ENCODE measurements around the gene SCAPER.
A peak's percentile ranks its signal among the peaks of the same experiment; 100 is the strongest.

The SCAPER gene

GRCh38 chr15:76346669-76347481 lies 558.3 kb downstream of the SCAPER start:
- DNase-seq: no peak

- DNase-seq: peak; percentile 7
Observed at GRCh38 chr15:76345880-76346668, 559.1 kb downstream of the SCAPER start.

GRCh38 chr15:76345583-76345879 lies 559.6 kb downstream of the SCAPER start:
- DNase-seq: no peak

- no peak for DNase-seq
Observed at GRCh38 chr15:76344893-76345582, 560.1 kb downstream of the SCAPER start.

GRCh38 chr15:76343313-76343996 lies 561.7 kb downstream of the SCAPER start:
- peak; percentile 15 for DNase-seq

GRCh38 chr15:76342382-76343201 lies 562.5 kb downstream of the SCAPER start:
- DNase-seq: peak; percentile 19

GRCh38 chr15:76342058-76342381 lies 563.1 kb downstream of the SCAPER start:
- peak; percentile 11 for DNase-seq

- peak; percentile 4 for DNase-seq
Observed at GRCh38 chr15:76341366-76342057, 563.6 kb downstream of the SCAPER start.

- DNase-seq: peak; percentile 46
Observed at GRCh38 chr15:76340803-76341365, 564.3 kb downstream of the SCAPER start.

- peak; percentile 25 for DNase-seq
Observed at GRCh38 chr15:76340198-76340802, 564.8 kb downstream of the SCAPER start.

GRCh38 chr15:76339305-76340197 lies 565.6 kb downstream of the SCAPER start:
- DNase-seq: peak; percentile 17

GRCh38 chr15:76338486-76339304 lies 566.4 kb downstream of the SCAPER start:
- DNase-seq: peak; percentile 8

- DNase-seq: peak; percentile 26
Observed at GRCh38 chr15:76337696-76338485, 567.2 kb downstream of the SCAPER start.

GRCh38 chr15:76337059-76337695 lies 568.0 kb downstream of the SCAPER start:
- DNase-seq: peak; percentile 26

GRCh38 chr15:76336254-76337058 lies 568.7 kb downstream of the SCAPER start, which contains the start of gene ISL2:
Gene ISL2 (plus strand): TSS chr15:76336773. CDS start chr15:76336884, 111 bp downstream.
- peak; percentile 72 for DNase-seq
